ENCODE data around the gene GPN3. TPM values are rescaled to one million over a fixed set of nuclear protein-coding genes. Genes with fewer than 3 reads are reported as not detected.

Gene GPN3
- 10 to 100 TPM in 3 of 4 donors, 1 to 10 TPM in 1; 3.3 to 41.2 (median 16.4) TPM for total RNA-seq

DNA sequence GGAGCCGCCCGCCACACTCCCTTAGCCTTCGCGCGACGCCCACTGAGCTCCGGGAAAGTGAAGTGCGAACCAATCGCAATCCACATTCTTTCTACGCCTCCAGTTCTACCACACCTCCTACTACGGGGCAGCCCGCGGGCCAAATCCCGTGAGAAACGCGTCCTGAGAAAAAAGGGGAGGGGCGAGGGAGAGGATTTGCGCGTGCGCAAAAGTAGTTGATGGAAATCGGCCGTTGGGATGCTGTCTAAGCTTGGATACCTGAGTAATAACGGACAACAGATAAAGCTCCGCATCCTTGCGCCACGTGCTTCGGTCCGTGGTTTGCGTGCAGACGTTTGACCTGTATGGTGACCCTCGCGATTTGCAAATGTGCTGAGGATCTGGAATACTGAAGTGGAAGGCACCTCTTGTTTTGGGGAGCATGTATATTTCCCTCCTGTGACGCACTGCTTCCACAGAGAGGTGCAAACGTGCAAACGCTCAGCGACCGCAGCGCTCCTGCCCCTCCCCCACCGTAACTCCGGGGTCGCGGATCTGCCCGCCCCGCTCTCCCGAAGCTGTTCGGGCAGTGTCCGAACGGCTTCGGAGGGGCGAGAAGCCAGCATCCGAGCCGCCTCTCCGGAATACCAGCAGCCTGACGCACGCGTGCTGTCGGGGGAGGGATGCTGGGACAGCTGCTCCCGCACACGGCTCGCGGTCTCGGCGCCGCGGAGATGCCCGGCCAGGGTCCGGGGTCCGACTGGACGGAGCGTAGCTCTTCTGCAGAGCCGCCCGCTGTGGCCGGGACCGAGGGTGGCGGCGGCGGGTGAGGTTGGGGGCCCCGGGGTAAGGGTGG lies at the start of gene GPN3, which contains the start of gene FAM216A:
Gene GPN3 (minus strand): TSS at position 44 of the 835 bp plus-strand sequence. CDS start 54 bp downstream, outside the sequence.
Gene FAM216A (plus strand): TSS at position 632 of the 835 bp plus-strand sequence. CDS start 31 bp downstream, at position 663.
- intact Hi-C loops (cut with DNase I; ENCODE audit: low total_unique reads): no loop called here
- DNase-seq: peak; percentile 96 to 97
- Histone ChIP-seq H3K4me1 (peaks cover 9 to 15% of the 10 kb centered on the region in 2 donors), H3K4me3 (peak within 1 kb of the TSS; percentile 81 to 85), H3K27me3 (no peaks in the 10 kb centered on the region), H3K9me3 (no peaks in the 10 kb centered on the region), H3K36me3 (no peaks in the 10 kb centered on the region), H3K27ac (peak within 1 kb of the TSS; percentile 97 to 99)
- TF ChIP-seq POLR2A (IDR thresholded peaks at IDR 0.05): peak; percentile 62 to 86
- TF ChIP-seq, protein P1, sequence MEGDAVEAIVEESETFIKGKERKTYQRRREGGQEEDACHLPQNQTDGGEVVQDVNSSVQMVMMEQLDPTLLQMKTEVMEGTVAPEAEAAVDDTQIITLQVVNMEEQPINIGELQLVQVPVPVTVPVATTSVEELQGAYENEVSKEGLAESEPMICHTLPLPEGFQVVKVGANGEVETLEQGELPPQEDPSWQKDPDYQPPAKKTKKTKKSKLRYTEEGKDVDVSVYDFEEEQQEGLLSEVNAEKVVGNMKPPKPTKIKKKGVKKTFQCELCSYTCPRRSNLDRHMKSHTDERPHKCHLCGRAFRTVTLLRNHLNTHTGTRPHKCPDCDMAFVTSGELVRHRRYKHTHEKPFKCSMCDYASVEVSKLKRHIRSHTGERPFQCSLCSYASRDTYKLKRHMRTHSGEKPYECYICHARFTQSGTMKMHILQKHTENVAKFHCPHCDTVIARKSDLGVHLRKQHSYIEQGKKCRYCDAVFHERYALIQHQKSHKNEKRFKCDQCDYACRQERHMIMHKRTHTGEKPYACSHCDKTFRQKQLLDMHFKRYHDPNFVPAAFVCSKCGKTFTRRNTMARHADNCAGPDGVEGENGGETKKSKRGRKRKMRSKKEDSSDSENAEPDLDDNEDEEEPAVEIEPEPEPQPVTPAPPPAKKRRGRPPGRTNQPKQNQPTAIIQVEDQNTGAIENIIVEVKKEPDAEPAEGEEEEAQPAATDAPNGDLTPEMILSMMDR (IDR thresholded peaks at IDR 0.05): peak in 2 of 4 experiments; percentile 5 to 35

DNA sequence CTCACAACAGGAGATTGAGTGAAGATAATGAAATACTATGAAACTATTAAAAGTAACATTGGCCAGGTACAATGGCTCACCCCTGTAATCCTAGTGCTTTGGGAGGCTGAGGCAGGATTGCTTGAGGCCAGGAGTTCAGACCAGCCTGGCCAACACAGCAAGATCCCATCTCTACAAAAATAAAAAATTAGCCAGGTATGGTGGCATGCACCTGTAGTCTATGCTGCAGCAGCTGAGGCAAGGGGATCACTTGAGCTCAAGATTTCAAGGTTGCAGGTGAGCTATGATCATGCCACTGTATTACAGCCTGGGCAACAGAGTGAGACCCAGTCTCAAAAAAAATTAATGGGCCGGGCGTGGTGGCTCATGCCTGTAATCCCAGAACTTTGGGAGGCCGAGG lies 48.9 kb upstream of the GPN3 start:
- Histone ChIP-seq H3K4me1 (no peaks in the 10 kb centered on the region), H3K27me3 (no peaks in the 10 kb centered on the region), H3K9me3 (no peaks in the 10 kb centered on the region), H3K36me3 (no peaks in the 10 kb centered on the region), H3K4me3 (no peak overlapping the region), H3K27ac (no peak overlapping the region)
- intact Hi-C loops (cut with DNase I; ENCODE audit: low total_unique reads): no loop called here
- TF ChIP-seq, protein P1 (IDR thresholded peaks at IDR 0.05): no peak
- TF ChIP-seq POLR2A (IDR thresholded peaks at IDR 0.05): no peak
- DNase-seq: no peak

DNA sequence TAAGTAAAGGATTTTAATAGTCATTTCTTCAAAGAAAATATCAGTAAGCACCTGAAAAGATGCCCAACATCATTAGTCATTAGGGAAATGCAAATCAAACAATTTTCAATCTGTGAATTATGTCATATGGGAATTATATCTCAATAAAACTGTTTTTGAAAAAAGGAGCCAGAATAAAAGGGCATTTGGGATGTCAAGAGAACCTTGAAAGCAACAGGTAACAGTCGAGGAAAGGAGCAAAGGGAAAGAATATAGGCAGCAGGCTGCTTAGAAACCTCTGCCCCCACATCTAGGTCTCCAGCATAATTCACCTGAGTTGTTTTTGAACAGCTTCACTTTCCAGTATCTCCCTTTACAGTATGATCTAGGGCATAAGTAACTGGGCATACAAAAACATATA lies 46.3 kb upstream of the GPN3 start:
- TF ChIP-seq, protein P1 (IDR thresholded peaks at IDR 0.05): no peak
- no peak for TF ChIP-seq POLR2A (IDR thresholded peaks at IDR 0.05)
- no peak for DNase-seq
- H3K4me3 ChIP-seq: no peak overlapping the region
- H3K27me3 ChIP-seq: no peaks in the 10 kb centered on the region
- intact Hi-C loops (cut with DNase I; ENCODE audit: low total_unique reads): loop anchor here (5.0 kb wide), 1 partner anchor 88 kb away; no protein-coding TSS in a partner anchor
- H3K9me3 ChIP-seq: no peaks in the 10 kb centered on the region
- H3K27ac ChIP-seq: no peak overlapping the region
- H3K36me3 ChIP-seq: no peaks in the 10 kb centered on the region
- H3K4me1 ChIP-seq: no peaks in the 10 kb centered on the region

DNA sequence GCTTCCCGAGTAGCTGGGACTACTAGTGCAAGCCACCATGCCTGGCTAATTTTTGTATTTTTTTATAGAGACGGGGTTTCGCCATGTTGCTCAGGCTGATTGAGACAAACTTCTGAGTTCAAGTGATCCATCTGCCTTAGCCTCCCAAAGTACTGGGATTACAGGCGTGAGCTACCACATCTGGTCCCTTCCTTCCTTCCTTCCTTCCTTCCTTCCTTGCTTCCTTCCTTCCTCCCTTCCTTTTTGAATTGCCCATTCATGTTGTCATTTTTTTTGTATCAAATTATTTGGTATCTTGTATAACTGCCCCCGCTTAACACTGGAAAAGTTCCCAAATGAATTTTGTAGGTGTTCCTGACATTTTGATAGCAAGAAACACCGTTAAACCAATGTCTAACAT lies 45.8 kb upstream of the GPN3 start:
- no peaks in the 10 kb centered on the region for H3K27me3 ChIP-seq
- H3K9me3 ChIP-seq: no peaks in the 10 kb centered on the region
- no peak for DNase-seq
- intact Hi-C loops (cut with DNase I; ENCODE audit: low total_unique reads): loop anchor here (5.0 kb wide), 1 partner anchor 88 kb away; no protein-coding TSS in a partner anchor
- no peak overlapping the region for H3K4me3 ChIP-seq
- no peaks in the 10 kb centered on the region for H3K4me1 ChIP-seq
- H3K36me3 ChIP-seq: no peaks in the 10 kb centered on the region
- no peak overlapping the region for H3K27ac ChIP-seq
- TF ChIP-seq, protein P1 (IDR thresholded peaks at IDR 0.05): no peak
- TF ChIP-seq POLR2A (IDR thresholded peaks at IDR 0.05): no peak

DNA sequence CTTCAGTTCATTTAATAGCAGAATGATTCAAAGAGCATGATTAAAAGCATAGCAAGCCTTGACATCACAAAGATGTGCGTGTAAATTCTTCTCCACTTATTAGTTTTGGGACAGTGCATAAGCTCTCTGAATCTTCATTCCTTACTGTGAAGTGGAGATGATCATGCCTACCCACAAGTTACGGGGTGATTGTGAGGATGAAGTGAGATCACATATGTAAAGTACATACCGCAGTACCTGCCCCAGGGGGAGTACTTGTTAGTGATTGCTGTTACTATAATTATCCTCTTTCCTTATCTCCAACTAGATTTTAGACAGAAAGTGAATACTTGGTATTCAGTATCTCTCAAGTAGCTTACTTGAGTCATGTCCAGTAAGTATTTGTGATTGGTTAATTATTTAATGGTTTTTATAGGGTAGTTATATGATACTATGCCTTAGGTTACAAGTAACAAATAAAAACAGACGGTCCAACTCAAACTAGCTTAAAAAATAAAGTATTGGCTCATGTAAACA lies 40.1 kb upstream of the GPN3 start:
- intact Hi-C loops (cut with DNase I; ENCODE audit: low total_unique reads): no loop called here

More for the DNA sequence above, 40.1 kb upstream of the GPN3 start:
- Histone ChIP-seq H3K27me3 (no peaks in the 10 kb centered on the region), H3K36me3 (no peaks in the 10 kb centered on the region), H3K4me3 (no peak overlapping the region), H3K9me3 (no peaks in the 10 kb centered on the region), H3K4me1 (no peaks in the 10 kb centered on the region), H3K27ac (no peak overlapping the region)
- DNase-seq: no peak
- TF ChIP-seq POLR2A (IDR thresholded peaks at IDR 0.05): no peak
- TF ChIP-seq, protein P1 (IDR thresholded peaks at IDR 0.05): no peak
